Muscle of back (tissue), 13 donors: Measurements from ENCODE around the gene ZNF365. TPM values are rescaled to one million over a fixed set of nuclear protein-coding genes. Genes with fewer than 3 reads are reported as not detected.
A peak's percentile ranks its signal among the peaks of the same experiment; 100 is the strongest.
"Not testable (repeated sequence)": the region's sequence is repeated elsewhere in the genome, so short reads cannot be mapped to it uniquely, and the experiment has no call there.

ENCODE experiments used
- DNase-seq, 3 donors: peaks; one replicate each; pipeline versions ENCODE4 v3.0.0 to v3.0.0-alpha.2; 2013
- long read RNA-seq, 9 donors: transcript quantifications; one replicate each; lab custom pipeline, GENCODE V29; 2026
- polyA plus RNA-seq, 10 donors: library from polyadenylated mRNA; unstranded; fragments of 120-200 nt; gene quantifications; one replicate each; pipeline ENCODE4 v1.2.1, GENCODE V29; 2013; ENCODE audit not compliant: insufficient read length in 10 of 10

The ZNF365 gene, protein sequence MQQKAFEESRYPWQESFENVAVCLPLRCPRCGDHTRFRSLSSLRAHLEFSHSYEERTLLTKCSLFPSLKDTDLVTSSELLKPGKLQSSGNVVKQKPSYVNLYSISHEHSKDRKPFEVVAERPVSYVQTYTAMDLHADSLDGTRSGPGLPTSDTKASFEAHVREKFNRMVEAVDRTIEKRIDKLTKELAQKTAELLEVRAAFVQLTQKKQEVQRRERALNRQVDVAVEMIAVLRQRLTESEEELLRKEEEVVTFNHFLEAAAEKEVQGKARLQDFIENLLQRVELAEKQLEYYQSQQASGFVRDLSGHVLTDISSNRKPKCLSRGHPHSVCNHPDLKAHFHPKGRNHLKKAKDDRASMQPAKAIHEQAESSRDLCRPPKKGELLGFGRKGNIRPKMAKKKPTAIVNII
- polyA plus RNA-seq: under 1 TPM; 0.05 to 0.86 (median 0.24) TPM
- long read RNA-seq, donor 1: 0 reads
- long read RNA-seq, donor 2: 0 reads
- long read RNA-seq, donor 3: 0 reads
- long read RNA-seq, donor 4: 0 reads
- long read RNA-seq, donor 5: 0 reads
- long read RNA-seq, donor 6: 0 reads
- long read RNA-seq, donor 7: 0 reads
- long read RNA-seq, donor 8: 0 reads
- long read RNA-seq, donor 9: 0 reads

GRCh38 chr10:62373995-62374861, at the start of gene ZNF365:
TSS of gene ZNF365 (plus strand) at chr10:62374369. CDS start at chr10:62376194, 1,825 bp downstream.
- peak in 2 of 3 donors; percentile 10 to 64 for DNase-seq

DNA sequence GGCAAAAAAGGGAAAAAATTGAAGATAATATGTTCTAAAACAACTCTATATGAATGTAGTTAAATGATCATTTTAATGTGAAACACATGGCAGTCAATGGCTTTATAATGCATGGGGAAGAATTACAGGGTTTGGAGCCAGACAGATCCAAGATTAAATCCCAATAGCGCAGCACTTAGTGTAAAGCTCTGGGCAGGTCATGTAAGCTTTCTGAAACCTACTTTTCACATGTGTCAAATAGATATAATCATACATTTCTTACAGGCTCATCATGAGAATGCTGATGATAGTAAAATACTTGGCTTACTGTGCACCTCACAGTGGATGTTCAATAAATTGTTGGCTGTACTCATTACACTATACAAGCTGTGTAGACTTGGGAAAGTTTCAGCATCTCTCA, 48.0 kb upstream of the ZNF365 start:
- DNase-seq: peak; percentile 66 to 92 (median 81)

DNA sequence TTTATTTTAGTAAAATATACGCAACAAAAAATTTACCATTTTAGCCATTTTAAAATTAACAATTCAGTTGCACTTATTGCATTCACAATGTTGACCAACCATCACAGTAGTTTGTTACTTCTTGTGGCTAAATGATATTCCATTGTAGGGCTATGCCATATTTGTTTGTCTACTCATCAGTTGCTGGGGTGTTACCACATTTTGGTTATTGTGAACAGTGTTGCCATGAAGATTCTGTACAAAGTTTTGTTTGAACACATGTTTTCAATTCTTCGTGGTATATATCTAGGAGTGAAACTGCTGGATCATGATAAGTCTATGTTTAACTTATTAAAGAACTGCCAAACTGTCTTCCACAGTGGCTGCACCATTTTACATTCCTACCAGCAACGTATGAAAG, 46.3 kb upstream of the ZNF365 start:
- DNase-seq: no peak

GRCh38 chr10:62330213-62330612, 44.0 kb upstream of the ZNF365 start:
- no peak for DNase-seq

GRCh38 chr10:62332406-62332805, 41.8 kb upstream of the ZNF365 start:
- no peak for DNase-seq

DNA sequence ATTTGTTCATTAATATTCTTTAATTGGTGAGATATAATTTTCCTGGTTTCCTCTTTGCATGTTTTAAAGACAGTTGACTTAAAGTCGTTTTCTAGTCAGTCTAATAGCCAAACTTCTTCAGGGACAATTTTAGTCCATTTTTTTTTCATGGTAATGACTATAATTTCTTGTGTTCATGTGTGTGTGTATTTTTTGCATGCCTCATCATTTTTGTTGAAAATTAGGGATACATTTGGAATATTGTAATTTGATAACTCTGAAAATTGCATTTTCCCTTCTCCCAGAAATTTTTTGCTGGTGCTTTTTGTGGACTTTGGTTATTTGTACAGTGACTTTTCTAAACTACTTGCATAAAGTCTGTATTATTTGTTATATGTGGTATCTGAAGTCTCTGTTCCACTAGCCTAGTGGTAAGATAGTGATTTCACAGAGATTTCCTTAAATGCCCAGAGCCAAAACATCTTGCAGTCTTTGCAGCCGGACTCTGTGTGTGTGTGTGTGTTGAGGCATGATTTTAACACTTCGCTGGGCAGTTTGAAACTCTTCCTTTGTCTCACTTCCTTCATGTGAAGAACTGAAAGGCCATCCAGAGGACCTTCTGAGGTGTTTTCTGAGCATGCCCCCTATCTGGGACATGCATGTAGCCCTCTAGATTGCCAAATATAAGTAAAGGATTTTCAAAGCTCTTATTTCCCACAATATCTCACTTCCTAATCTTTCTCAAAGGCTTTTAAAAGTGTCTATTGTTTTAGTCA, 40.9 kb upstream of the ZNF365 start:
- no peak for DNase-seq

DNA sequence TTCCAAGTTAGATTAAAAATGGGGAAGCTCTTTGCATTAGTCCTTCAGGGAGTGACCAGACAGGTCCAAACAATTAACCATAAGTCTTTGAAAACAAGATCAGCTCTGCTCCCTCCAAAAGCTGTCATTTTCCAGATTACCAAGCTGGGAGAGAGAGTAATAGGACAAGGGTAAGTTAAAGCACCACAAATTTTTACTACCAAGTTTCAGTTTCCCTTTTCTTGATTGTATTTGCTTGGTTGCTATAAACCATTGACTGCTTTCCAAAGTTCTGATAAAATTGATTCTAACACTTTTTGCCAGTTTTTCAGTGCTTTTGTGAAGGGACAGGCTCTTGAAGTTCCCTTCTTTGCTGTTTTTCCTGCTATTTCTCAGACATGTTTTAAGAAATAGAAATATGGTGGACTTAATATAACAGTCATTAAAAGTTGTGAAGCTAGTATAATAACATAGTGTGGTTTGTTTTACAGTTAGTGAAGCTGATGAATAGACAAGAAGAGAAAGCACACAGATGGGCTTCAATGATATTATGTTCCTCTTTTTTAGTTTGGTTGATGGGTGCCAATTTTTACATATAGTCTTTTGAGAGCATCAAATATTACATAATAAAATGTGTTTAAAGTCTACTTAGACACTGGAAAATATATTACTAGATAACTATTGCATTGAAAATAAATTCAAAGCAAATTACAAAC, 40.0 kb upstream of the ZNF365 start:
- DNase-seq: no peak

GRCh38 chr10:62335326-62335725, 38.8 kb upstream of the ZNF365 start:
- DNase-seq: no peak

DNA sequence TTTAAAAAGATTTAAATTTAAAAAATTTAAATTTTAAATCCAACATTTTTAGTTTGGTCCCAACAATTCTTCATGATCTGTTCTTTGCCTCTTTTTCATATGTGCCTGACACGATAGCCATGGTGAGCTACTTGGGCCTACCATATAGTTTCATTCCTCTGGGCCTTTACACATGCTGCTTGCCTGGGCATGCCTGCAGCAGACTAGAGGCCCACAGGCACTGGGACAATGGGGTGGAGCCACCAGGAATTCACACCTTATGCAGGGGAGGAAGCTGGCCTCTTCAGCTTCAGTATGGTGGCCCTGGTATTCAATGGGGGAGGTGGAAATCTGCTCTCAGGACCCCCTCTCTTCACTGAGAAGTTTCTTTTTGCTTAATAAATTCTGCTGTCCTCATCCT, 37.8 kb upstream of the ZNF365 start:
- DNase-seq: no peak

- DNase-seq: no peak
Observed at GRCh38 chr10:62341419-62341818, 32.8 kb upstream of the ZNF365 start.

DNA sequence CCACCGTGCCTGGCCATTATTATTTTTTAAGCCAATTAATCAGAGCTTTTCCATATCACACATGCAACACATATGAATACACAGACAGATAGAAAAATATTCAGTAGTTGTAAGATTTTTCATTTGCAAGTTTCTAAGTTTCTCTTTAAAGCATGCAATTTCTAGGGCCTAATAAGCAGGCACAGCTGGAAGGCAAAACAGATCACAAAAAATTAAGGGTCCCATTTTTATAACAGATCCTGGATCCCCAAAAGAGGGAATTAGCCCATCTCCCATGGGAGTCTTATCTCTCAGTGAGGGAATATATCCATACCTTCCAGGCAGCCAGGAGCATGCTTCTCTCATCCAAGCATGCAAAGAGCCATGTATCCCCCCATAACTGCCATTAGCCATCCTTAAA, 31.2 kb upstream of the ZNF365 start:
- no peak for DNase-seq

DNA sequence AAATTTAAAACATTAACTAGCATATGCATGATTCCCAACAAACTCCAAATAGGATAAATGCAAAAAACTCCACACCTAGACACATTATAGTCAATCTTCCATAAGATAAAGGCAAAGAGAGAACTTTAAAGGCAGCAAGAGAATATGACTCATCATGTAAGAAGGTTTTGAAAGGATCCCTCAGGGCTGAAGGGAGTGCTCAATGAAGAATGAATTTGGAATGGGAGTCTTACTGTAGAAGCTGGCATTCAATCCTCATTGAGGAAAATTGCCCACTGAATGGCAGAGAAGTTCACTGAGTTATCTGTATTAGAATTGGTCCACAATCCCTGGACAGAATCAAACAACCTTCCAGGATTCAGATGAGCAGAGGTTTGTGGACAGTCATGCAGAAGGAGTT, 26.1 kb upstream of the ZNF365 start:
- no peak for DNase-seq

- DNase-seq: no peak
Observed at GRCh38 chr10:62352356-62352970, 21.7 kb upstream of the ZNF365 start.

GRCh38 chr10:62354916-62355315, 19.3 kb upstream of the ZNF365 start:
- no peak for DNase-seq

DNA sequence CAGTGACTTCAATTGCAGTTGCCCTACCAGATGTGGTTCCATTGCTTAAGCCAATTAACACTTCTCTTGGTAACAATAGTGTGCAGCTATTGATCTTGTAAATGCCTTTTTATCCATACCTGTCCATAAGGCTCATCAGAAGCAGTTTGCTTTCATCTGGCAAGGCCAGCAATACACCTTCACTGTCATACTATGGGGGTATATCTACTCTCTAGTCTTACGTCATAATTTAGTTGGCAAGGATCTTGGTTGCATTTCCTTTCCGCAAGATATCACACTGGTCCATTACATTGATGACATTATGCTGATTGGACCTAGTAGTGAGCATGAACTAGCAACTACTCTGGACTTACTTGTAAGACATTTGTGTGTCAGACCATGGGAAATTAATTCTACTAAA, 17.7 kb upstream of the ZNF365 start:
- no peak for DNase-seq

- DNase-seq: not testable (repeated sequence)
Observed at GRCh38 chr10:62358151-62358550, 16.0 kb upstream of the ZNF365 start.

GRCh38 chr10:62373639-62373994, 552 bp upstream of the ZNF365 start:
- DNase-seq: no peak

DNA sequence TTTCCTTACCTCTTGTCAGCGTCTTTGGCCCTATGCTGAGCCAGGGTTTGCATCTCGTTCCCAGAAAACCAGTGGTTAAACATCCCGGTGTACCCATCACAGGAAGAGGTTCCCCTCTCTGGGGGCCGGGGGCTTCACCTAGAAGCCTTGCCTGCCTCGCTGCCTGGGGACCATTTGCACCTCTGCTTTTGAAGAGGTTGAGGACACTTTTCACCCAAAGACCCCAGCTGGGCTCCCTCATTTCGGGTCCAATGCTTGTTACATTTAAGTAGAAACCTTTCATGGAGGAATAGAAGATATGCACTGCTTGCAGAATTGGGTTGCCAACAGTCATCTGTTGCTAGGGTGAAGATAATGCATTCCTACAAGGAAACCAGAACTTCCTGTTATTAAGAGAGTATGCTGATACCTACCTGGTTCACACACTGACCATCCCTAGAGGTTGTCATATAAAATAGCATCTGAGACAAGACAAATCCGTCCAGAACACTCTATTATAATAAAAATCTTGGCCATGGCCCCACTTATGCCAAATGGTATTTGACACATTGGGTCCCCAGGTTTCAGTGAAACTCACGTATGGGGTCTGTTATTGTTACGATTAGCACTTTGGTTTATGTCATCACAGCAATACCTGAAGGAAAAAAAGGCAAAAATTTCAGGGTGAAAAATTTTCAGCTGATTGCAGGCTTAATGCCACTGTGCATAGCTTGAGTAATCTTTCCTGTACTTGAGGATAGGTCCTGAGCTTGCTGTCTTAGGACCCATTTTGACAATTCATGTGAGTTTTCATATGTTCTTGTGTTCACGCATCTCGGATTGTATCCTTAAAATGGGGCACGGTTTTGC, 917 bp downstream of the ZNF365 start:
- no peak for DNase-seq
